PC-9 (cell line): Measurements from ENCODE around the gene FA2H. TPM values are rescaled to one million over a fixed set of nuclear protein-coding genes. Genes with fewer than 3 reads are reported as not detected.

ENCODE experiments used
- BruUV-seq: library from RNA; stranded (reverse); fragments of 400-500 nt; replicated peaks from 2 replicates; lab custom pipeline; 2021; lab: Mats Ljungman, UMichigan
- CTCF ChIA-PET: fragments of 300-600 bp; sonication (Branson Sonifier 250); formaldehyde crosslinking; loops from one replicate; lab custom pipeline; 2022; ENCODE audit warnings: antibody characterized with exemption; lab: Charles Lee
- POLR2A ChIA-PET: fragments of 300-600 bp; sonication (Branson Sonifier 250); formaldehyde crosslinking; loops from one replicate; lab custom pipeline; 2022; ENCODE audit warnings: antibody characterized with exemption; ENCODE audit not compliant: unreplicated experiment; lab: Charles Lee
- DNase-seq, 2 experiments: peaks; one replicate each; pipeline versions ENCODE4 v3.0.0 to v3.0.0-alpha.2; 2015 to 2022; ENCODE audit warnings: mixed read lengths in 1 of 2
- H2AFZ ChIP-seq: fragments of 200-600 bp; sonication (generic); 2 replicates; pipeline ENCODE4 v1.8.1; 2017; ENCODE audit warnings: antibody characterized with exemption
- H3F3A ChIP-seq: fragments of 200-600 bp; sonication (generic); 2 replicates; pipeline ENCODE4 v1.8.1; 2017; ENCODE audit warnings: antibody characterized with exemption, mild to moderate bottlenecking, low read depth; ENCODE audit not compliant: insufficient read depth
- H3K27ac ChIP-seq: fragments of 200-600 bp; sonication (generic); 2 replicates; pipeline ENCODE4 v1.6.1; 2016; ENCODE audit warnings: mixed run types
- H3K27me3 ChIP-seq: fragments of 200-600 bp; sonication (generic); 2 replicates; pipeline ENCODE4 v1.6.1; 2016; ENCODE audit warnings: low read depth, mixed run types; ENCODE audit not compliant: insufficient read depth
- H3K36me3 ChIP-seq: fragments of 200-600 bp; sonication (generic); 2 replicates; pipeline ENCODE4 v1.6.1; 2016; ENCODE audit warnings: low read depth, mixed run types
- H3K4me1 ChIP-seq: fragments of 200-600 bp; sonication (generic); replicated peaks from 2 replicates; pipeline ENCODE4 v1.6.1; 2016; ENCODE audit warnings: mixed run types; ENCODE audit not compliant: insufficient read depth
- H3K4me2 ChIP-seq: fragments of 200-600 bp; sonication (generic); 2 replicates; pipeline ENCODE4 v1.6.1; 2017; ENCODE audit warnings: mixed run types
- H3K4me3 ChIP-seq: fragments of 200-600 bp; sonication (generic); 2 replicates; pipeline ENCODE4 v1.6.1; 2016; ENCODE audit warnings: mixed run types
- H3K79me2 ChIP-seq: fragments of 200-600 bp; sonication (generic); 2 replicates; pipeline ENCODE4 v1.6.1; 2017; ENCODE audit warnings: low read depth, mixed run types
- H3K9me2 ChIP-seq: fragments of 200-600 bp; sonication (generic); 2 replicates; pipeline ENCODE4 v1.8.1; 2017; ENCODE audit warnings: mild to moderate bottlenecking; ENCODE audit not compliant: insufficient read depth
- H3K9me3 ChIP-seq: fragments of 200-600 bp; sonication (generic); 2 replicates; pipeline ENCODE4 v1.8.1; 2016; ENCODE audit warnings: low read depth; ENCODE audit not compliant: insufficient read depth
- H4K20me1 ChIP-seq: fragments of 200-600 bp; sonication (generic); 2 replicates; pipeline ENCODE4 v1.8.1; 2017; ENCODE audit not compliant: insufficient read depth
- CTCF ChIP-seq: fragments of 200-600 bp; sonication (generic); conservative IDR thresholded peaks from 2 replicates; pipeline ENCODE4 v1.6.1; 2017; ENCODE audit warnings: mixed run types, antibody characterized with exemption, mild to moderate bottlenecking, moderate library complexity
- EZH2 ChIP-seq: fragments of 200-600 bp; sonication (generic); IDR thresholded peaks from 2 replicates; pipeline ENCODE4 v1.8.0; 2017; ENCODE audit warnings: antibody characterized with exemption, low read depth
- intact Hi-C: fragments of 100-400 bp; cut with micrococcal nuclease; formaldehyde crosslinking; loops from one replicate; pipeline ENCODE4 v1.10.0; 2022; ENCODE audit not compliant: unreplicated experiment
- total RNA-seq: library from RNA; stranded (reverse); gene quantifications from 2 replicates; pipeline ENCODE4 v1.2.3, GENCODE V29; 2021

The FA2H gene
- total RNA-seq, 1 experiment from 2014 or later, result 3.5 TPM

- no TSS peak for BruUV-seq
- CTCF ChIA-PET, result interaction anchor here (0.6 kb wide), 1 partner anchor 523 kb away, joined by 4 read pairs; no protein-coding TSS in a partner anchor
- Histone ChIP-seq H4K20me1 (no peaks in the 10 kb centered on the region), H3K4me2 (no peak overlapping the region), H3F3A (peaks cover 5% of the 10 kb centered on the region; the same call in 1 of the 2 replicates), H3K9me3 (no peaks in the 10 kb centered on the region), H3K27me3 (no peaks in the 10 kb centered on the region), H3K9me2 (no peaks in the 10 kb centered on the region), H3K79me2 (no peaks in the 10 kb centered on the region), H3K36me3 (no peaks in the 10 kb centered on the region), H3K27ac (no peak overlapping the region), H3K4me3 (no peak overlapping the region), H2AFZ (no peak overlapping the region), H3K4me1 (peaks cover 8% of the 10 kb centered on the region)
- TF ChIP-seq EZH2 (no peak), CTCF (no peak)
- intact Hi-C loops, result no loop called here
- no peak for DNase-seq
- POLR2A ChIA-PET, result no interaction called here
Measured at GRCh38 chr16:74749291-74750055, 25.1 kb downstream of the FA2H start.

GRCh38 chr16:74748616-74749026, 26.0 kb downstream of the FA2H start:
- Histone ChIP-seq H3K36me3 (no peaks in the 10 kb centered on the region), H4K20me1 (no peaks in the 10 kb centered on the region), H2AFZ (no peak overlapping the region), H3K4me2 (no peak overlapping the region), H3K27me3 (no peaks in the 10 kb centered on the region), H3K79me2 (no peaks in the 10 kb centered on the region), H3F3A (peaks cover 11% of the 10 kb centered on the region; the same call in 1 of the 2 replicates), H3K4me3 (no peak overlapping the region), H3K4me1 (peaks cover 12% of the 10 kb centered on the region), H3K27ac (no peak overlapping the region), H3K9me2 (no peaks in the 10 kb centered on the region), H3K9me3 (no peaks in the 10 kb centered on the region)
- TF ChIP-seq CTCF (no peak), EZH2 (no peak)
- DNase-seq, result no peak
- ChIA-PET POLR2A (no interaction called here), CTCF (no interaction called here)
- intact Hi-C loops, result no loop called here
- no TSS peak for BruUV-seq

GRCh38 chr16:74747716-74748615, 26.7 kb downstream of the FA2H start:
- Histone ChIP-seq H3K4me3 (no peak overlapping the region), H2AFZ (no peak overlapping the region), H3K9me3 (no peaks in the 10 kb centered on the region), H3K4me2 (no peak overlapping the region), H3K9me2 (no peaks in the 10 kb centered on the region), H3K79me2 (no peaks in the 10 kb centered on the region), H3K27me3 (no peaks in the 10 kb centered on the region), H3K27ac (no peak overlapping the region), H3K4me1 (peaks cover 18% of the 10 kb centered on the region), H3K36me3 (no peaks in the 10 kb centered on the region), H3F3A (peaks cover 16% of the 10 kb centered on the region; the same call in 1 of the 2 replicates), H4K20me1 (no peaks in the 10 kb centered on the region)
- ChIA-PET CTCF (no interaction called here), POLR2A (no interaction called here)
- no peak for DNase-seq
- TF ChIP-seq EZH2, result no peak
- intact Hi-C loops, result no loop called here
- no TSS peak for BruUV-seq
